ENCODE measurements around the gene FATE1.

GRCh38 chrX:151679798-151680402, 35.9 kb upstream of the FATE1 start:
- TF ChIP-seq MAX (IDR thresholded peaks at IDR 0.05) (no peak), EGR1 (IDR thresholded peaks at IDR 0.05; ENCODE audit: low read depth in 2 of 2) (no peak), ZBTB33 (IDR thresholded peaks at IDR 0.05) (no peak), REST (IDR thresholded peaks at IDR 0.05) (no peak), CTCF (IDR thresholded peaks at IDR 0.05; ENCODE audit: low read depth, low read length, missing input control) (no peak), HNF4A (conservative IDR thresholded peaks at IDR 0.05) (no peak), TAF1 (conservative IDR thresholded peaks at IDR 0.05) (no peak), SP1 (IDR thresholded peaks at IDR 0.05) (no peak), ATF3 (IDR thresholded peaks at IDR 0.05) (no peak), GABPA (IDR thresholded peaks at IDR 0.05 in 1 of 2, conservative IDR thresholded peaks at IDR 0.05 in 1 of 2) (no peak), RXRA (IDR thresholded peaks at IDR 0.05) (no peak), YY1 (IDR thresholded peaks at IDR 0.05) (no peak), JUND (IDR thresholded peaks at IDR 0.05) (no peak), RAD21 (IDR thresholded peaks at IDR 0.05) (no peak)

Measured in liver (tissue), 3 donors.